H9 (cell line): ENCODE results near the gene GGTLC2. TPM values are rescaled to one million over a fixed set of nuclear protein-coding genes. Genes with fewer than 3 reads are reported as not detected.
A peak's percentile ranks its signal among the peaks of the same experiment; 100 is the strongest.

ENCODE experiments used
- DNase-seq: peaks from one replicate; pipeline ENCODE4 v3.0.0-alpha.2; 2017
- H2AFZ ChIP-seq: one replicate; pipeline ENCODE4 v1.6.1; 2013; ENCODE audit warnings: mild to moderate bottlenecking, low read length, control low read depth, moderate library complexity
- H2AK5ac ChIP-seq: 2 replicates; pipeline ENCODE4 v1.6.1; 2013; ENCODE audit warnings: low read length, control low read depth, mixed read lengths; ENCODE audit not compliant: insufficient read length
- H2BK120ac ChIP-seq: one replicate; pipeline ENCODE4 v1.6.1; 2013; ENCODE audit warnings: low read depth, mild to moderate bottlenecking, low read length, control low read depth, inconsistent platforms; ENCODE audit not compliant: poor library complexity, severe bottlenecking
- H2BK12ac ChIP-seq: 2 replicates; pipeline ENCODE4 v1.6.1; 2013; ENCODE audit warnings: low read length, control low read depth, mixed read lengths, low read depth; ENCODE audit not compliant: insufficient read length
- H2BK15ac ChIP-seq: 2 replicates; pipeline ENCODE4 v1.6.1; 2013; ENCODE audit warnings: low read depth, low read length, control low read depth
- H2BK20ac ChIP-seq: one replicate; pipeline ENCODE4 v1.6.1; 2013; ENCODE audit warnings: low read depth, mild to moderate bottlenecking, low read length, control low read depth, inconsistent platforms; ENCODE audit not compliant: poor library complexity, severe bottlenecking
- H2BK5ac ChIP-seq: 2 replicates; pipeline ENCODE4 v1.6.1; 2013; ENCODE audit warnings: low read length, control low read depth, mixed read lengths; ENCODE audit not compliant: insufficient read length
- H3K14ac ChIP-seq: 2 replicates; pipeline ENCODE4 v1.6.1; 2013; ENCODE audit warnings: low read length, control low read depth; ENCODE audit not compliant: insufficient read depth
- H3K18ac ChIP-seq: 2 replicates; pipeline ENCODE4 v1.6.1; 2013; ENCODE audit warnings: low read depth, mild to moderate bottlenecking, mixed read lengths, low read length, control low read depth; ENCODE audit not compliant: insufficient read length
- H3K23ac ChIP-seq: 2 replicates; pipeline ENCODE4 v1.6.1; 2013; ENCODE audit warnings: low read length, control low read depth, mixed read lengths, low read depth; ENCODE audit not compliant: insufficient read length
- H3K23me2 ChIP-seq: 2 replicates; pipeline ENCODE4 v1.6.1; 2013; ENCODE audit warnings: low read depth, mild to moderate bottlenecking, mixed read lengths, low read length, control low read depth; ENCODE audit not compliant: insufficient read length, poor library complexity, severe bottlenecking
- H3K27ac ChIP-seq: 2 replicates; pipeline ENCODE4 v1.5.1; 2013; ENCODE audit warnings: low read length, control low read depth, mixed read lengths, low read depth; ENCODE audit not compliant: insufficient read length
- H3K27me3 ChIP-seq: 2 replicates; pipeline ENCODE4 v1.6.1; 2013; ENCODE audit warnings: low read length, control low read depth, inconsistent platforms; ENCODE audit not compliant: insufficient read depth
- H3K4ac ChIP-seq: 2 replicates; pipeline ENCODE4 v1.6.1; 2013; ENCODE audit warnings: low read depth, mild to moderate bottlenecking, control low read depth, inconsistent platforms, low read length, moderate library complexity
- H3K4me1 ChIP-seq: 2 replicates; pipeline ENCODE4 v1.6.1; 2013; ENCODE audit warnings: low read length, control low read depth, inconsistent platforms; ENCODE audit not compliant: insufficient read depth
- H3K4me2 ChIP-seq: 2 replicates; pipeline ENCODE4 v1.6.1; 2013; ENCODE audit warnings: low read length, control low read depth, mixed read lengths; ENCODE audit not compliant: insufficient read length, insufficient read depth
- H3K56ac ChIP-seq: 2 replicates; pipeline ENCODE4 v1.6.1; 2013; ENCODE audit warnings: low read depth, mild to moderate bottlenecking, mixed read lengths, low read length, control low read depth; ENCODE audit not compliant: insufficient read length
- H3K79me1 ChIP-seq: 2 replicates; pipeline ENCODE4 v1.6.1; 2013; ENCODE audit warnings: low read depth, mild to moderate bottlenecking, moderate library complexity, low read length, control low read depth, inconsistent platforms; ENCODE audit not compliant: insufficient read depth, poor library complexity, severe bottlenecking
- H3K79me2 ChIP-seq: 2 replicates; pipeline ENCODE4 v1.6.1; 2013; ENCODE audit warnings: low read length, control low read depth, inconsistent platforms; ENCODE audit not compliant: insufficient read depth
- H3K9ac ChIP-seq: 2 replicates; pipeline ENCODE4 v1.6.1; 2013; ENCODE audit warnings: low read length, control low read depth, mixed read lengths; ENCODE audit not compliant: insufficient read length; ENCODE audit errors: extremely low read depth
- H3K9me3 ChIP-seq: one replicate; pipeline ENCODE4 v1.6.1; 2013; ENCODE audit warnings: low read depth, low read length, inconsistent platforms; ENCODE audit not compliant: control insufficient read depth
- H3T11ph ChIP-seq: one replicate; pipeline ENCODE4 v1.6.1; 2013; ENCODE audit warnings: mild to moderate bottlenecking, low read length, control low read depth, inconsistent platforms
- H4K20me1 ChIP-seq: one replicate; pipeline ENCODE4 v1.6.1; 2013; ENCODE audit not compliant: control insufficient read depth, insufficient read length, insufficient read depth
- H4K5ac ChIP-seq: 2 replicates; pipeline ENCODE4 v1.6.1; 2013; ENCODE audit warnings: low read depth, mild to moderate bottlenecking, mixed read lengths, low read length, control low read depth; ENCODE audit not compliant: insufficient read length
- H4K8ac ChIP-seq: replicated peaks from 2 replicates; pipeline ENCODE4 v1.6.1; 2013; ENCODE audit warnings: low read length, control low read depth, mixed read lengths, low read depth; ENCODE audit not compliant: insufficient read length
- H4K91ac ChIP-seq: 2 replicates; pipeline ENCODE4 v1.6.1; 2013; ENCODE audit warnings: low read depth, mild to moderate bottlenecking, moderate library complexity, mixed read lengths, low read length, control low read depth; ENCODE audit not compliant: insufficient read length
- H3K27ac Mint-ChIP-seq, 3 experiments: 2 replicates in 2 of 3; 3 replicates in 1 of 3; pipeline ENCODE4 v1.8.0; 2020 to 2021; ENCODE audit warnings: mixed read lengths in 3 of 3, mild to moderate bottlenecking in 1 of 3, moderate library complexity in 1 of 3
- H3K27me3 Mint-ChIP-seq: 2 replicates; pipeline ENCODE4 v1.8.0; 2021; ENCODE audit warnings: low read depth, mild to moderate bottlenecking, moderate library complexity, mixed read lengths
- H3K36me3 Mint-ChIP-seq, 3 experiments: 2 replicates in 2 of 3; 3 replicates in 1 of 3; pipeline ENCODE4 v1.8.0; 2020 to 2021; ENCODE audit warnings: low read depth in 3 of 3, mixed read lengths in 3 of 3; ENCODE audit not compliant: insufficient read depth in 1 of 3
- H3K4me1 Mint-ChIP-seq, 2 experiments: 2 replicates each; pipeline ENCODE4 v1.8.0; 2020; ENCODE audit warnings: mixed read lengths in 2 of 2
- H3K4me3 Mint-ChIP-seq, 2 experiments: 2 replicates in 1 of 2; 3 replicates in 1 of 2; pipeline ENCODE4 v1.8.0; 2020 to 2021; ENCODE audit warnings: mild to moderate bottlenecking in 2 of 2, mixed read lengths in 2 of 2, moderate library complexity in 1 of 2
- H3K9me3 Mint-ChIP-seq, 2 experiments: 2 replicates in 1 of 2; 3 replicates in 1 of 2; pipeline ENCODE4 v1.8.0; 2020; ENCODE audit warnings: mild to moderate bottlenecking in 2 of 2, mixed read lengths in 2 of 2, moderate library complexity in 1 of 2
- CTCF ChIP-seq: fragments of 200-600 bp; sonication (generic); conservative IDR thresholded peaks from 3 replicates; pipeline ENCODE4 v1.8.0; 2021; ENCODE audit warnings: antibody characterized with exemption, mild to moderate bottlenecking
- WGBS: extraction: QIAGEN DNeasy Blood & Tissue Kit; methylation state at CpG from one replicate; pipeline ENCODE4 v1.1.7; 2013; ENCODE audit warnings: missing lambda C conversion rate, low lambda C conversion rate, mixed read lengths; ENCODE audit not compliant: insufficient read length; ENCODE audit errors: extremely low coverage; 5-methylcytosine and 5-hydroxymethylcytosine counted together
- total RNA-seq: library from RNA; stranded (reverse); gene quantifications from 2 replicates; pipeline ENCODE4 v1.2.1, GENCODE V29; 2021

The GGTLC2 gene
- total RNA-seq, 1 experiment from 2014 or later, result not detected

DNA sequence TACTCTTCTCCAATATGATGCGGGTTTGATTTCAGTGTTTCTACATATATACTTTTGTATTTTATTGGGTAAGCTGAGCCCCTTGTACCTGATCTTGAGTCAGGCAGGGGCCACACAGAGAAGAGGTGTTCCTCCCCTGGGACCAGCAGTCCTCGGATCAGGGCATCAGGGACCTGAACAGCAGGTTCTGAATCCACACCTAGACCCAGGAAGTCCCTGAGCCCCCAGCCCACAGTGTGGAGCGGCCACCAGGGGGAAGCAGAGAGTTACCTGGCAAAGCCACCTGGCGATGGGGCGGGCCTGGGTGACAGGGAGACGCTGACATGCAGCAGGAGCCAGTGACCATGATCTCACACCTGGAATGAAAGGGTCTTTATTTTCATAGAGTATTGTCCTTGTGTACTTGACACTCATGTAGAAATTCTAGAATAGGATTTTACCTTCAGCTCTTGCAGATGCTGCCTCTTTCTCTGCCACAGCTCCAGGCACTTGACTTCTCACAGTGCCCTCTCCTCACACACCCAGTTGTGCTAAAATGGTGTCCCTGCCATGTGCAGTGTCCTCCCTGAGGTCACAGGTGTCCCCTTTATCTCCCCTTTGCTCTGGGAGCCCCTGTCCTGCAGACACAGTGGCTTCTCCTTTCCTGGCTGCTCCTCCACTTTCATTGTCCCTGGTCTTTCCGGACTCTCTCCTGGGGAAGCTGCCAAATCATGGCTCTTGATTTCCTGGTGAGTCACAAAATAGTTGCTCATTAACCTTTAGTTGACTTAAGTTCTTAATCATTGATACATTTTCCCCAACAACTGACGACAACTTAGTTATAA is 48.5 kb downstream of the GGTLC2 start:
- H3K4me1 ChIP-seq, result no peaks in the 10 kb centered on the region
- Mint-ChIP-seq H3K4me3 (no peak overlapping the region), H3K4me1 (0 out of 4 replicates have a peak, but pooled peaks cover 0 to 3% of the 10 kb centered on the region in 2 experiments), H3K9me3 (no peaks in the 10 kb centered on the region), H3K27ac (peak overlapping the region in 1 of 3 experiments; percentile 68; a peak in 2 of 7 replicates), H3K27me3 (peaks cover 100% of the 10 kb centered on the region), H3K36me3 (no peaks in the 10 kb centered on the region)
- H3K27ac ChIP-seq, result no peak overlapping the region
- H2AFZ ChIP-seq, result no peak overlapping the region
- H3K23me2 ChIP-seq, result no peaks in the 10 kb centered on the region
- no peak overlapping the region for H4K5ac ChIP-seq
- no peak overlapping the region for H3K4me2 ChIP-seq
- no peak overlapping the region for H3K56ac ChIP-seq
- peak; percentile 68 for DNase-seq
- no peak overlapping the region for H2BK120ac ChIP-seq
- no peaks in the 10 kb centered on the region for H3K9me3 ChIP-seq
- no peak overlapping the region for H2BK5ac ChIP-seq
- no peaks in the 10 kb centered on the region for H3K79me1 ChIP-seq
- H4K91ac ChIP-seq, result no peak overlapping the region
- H3K79me2 ChIP-seq, result no peaks in the 10 kb centered on the region
- peaks cover 20% of the 10 kb centered on the region; the same call in 1 of the 2 replicates for H3K27me3 ChIP-seq
- H4K20me1 ChIP-seq, result no peaks in the 10 kb centered on the region
- no peak overlapping the region for H4K8ac ChIP-seq
- peak; percentile 73 for TF ChIP-seq CTCF
- H3T11ph ChIP-seq, result no peak overlapping the region
- H3K4ac ChIP-seq, result no peak overlapping the region
- no peak overlapping the region for H2AK5ac ChIP-seq
- H2BK12ac ChIP-seq, result no peak overlapping the region
- no peak overlapping the region for H3K18ac ChIP-seq
- WGBS, result no CpG with 5 or more reads among the region's 8 CpGs
- H3K23ac ChIP-seq, result no peak overlapping the region
- no peak overlapping the region for H2BK20ac ChIP-seq
- no peak overlapping the region for H2BK15ac ChIP-seq
- no peak overlapping the region for H3K14ac ChIP-seq
- H3K9ac ChIP-seq, result no peak overlapping the region
